ENCODE results near the gene AGO3.

DNA sequence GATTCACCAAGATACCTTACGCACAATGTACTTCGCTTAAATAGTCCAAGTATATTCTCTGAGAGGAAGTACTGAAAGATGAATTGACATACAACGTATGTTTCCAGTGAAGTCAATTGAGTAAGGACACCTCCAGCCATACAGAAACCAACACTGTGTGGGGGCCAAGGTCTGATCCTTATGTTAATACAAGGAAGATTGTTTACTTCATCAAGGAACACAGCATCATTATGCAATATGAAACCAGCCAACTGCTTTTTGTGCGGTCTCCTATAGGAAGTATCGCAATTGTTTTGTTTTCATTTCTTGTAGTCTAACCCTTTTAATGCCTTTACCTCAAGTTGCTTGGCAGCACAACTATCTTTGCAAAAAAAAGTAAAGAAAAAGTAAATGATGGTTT, 124.8 kb downstream of the AGO3 start:
- no peak for TF ChIP-seq JUND (IDR thresholded peaks at IDR 0.05)
- no peak for TF ChIP-seq NR2F2 (IDR thresholded peaks at IDR 0.05)
- TF ChIP-seq, protein P1, sequence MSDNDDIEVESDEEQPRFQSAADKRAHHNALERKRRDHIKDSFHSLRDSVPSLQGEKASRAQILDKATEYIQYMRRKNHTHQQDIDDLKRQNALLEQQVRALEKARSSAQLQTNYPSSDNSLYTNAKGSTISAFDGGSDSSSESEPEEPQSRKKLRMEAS (IDR thresholded peaks at IDR 0.05) = no peak
- no peak for TF ChIP-seq TAF1 (conservative IDR thresholded peaks at IDR 0.05)
- TF ChIP-seq, protein P2, sequence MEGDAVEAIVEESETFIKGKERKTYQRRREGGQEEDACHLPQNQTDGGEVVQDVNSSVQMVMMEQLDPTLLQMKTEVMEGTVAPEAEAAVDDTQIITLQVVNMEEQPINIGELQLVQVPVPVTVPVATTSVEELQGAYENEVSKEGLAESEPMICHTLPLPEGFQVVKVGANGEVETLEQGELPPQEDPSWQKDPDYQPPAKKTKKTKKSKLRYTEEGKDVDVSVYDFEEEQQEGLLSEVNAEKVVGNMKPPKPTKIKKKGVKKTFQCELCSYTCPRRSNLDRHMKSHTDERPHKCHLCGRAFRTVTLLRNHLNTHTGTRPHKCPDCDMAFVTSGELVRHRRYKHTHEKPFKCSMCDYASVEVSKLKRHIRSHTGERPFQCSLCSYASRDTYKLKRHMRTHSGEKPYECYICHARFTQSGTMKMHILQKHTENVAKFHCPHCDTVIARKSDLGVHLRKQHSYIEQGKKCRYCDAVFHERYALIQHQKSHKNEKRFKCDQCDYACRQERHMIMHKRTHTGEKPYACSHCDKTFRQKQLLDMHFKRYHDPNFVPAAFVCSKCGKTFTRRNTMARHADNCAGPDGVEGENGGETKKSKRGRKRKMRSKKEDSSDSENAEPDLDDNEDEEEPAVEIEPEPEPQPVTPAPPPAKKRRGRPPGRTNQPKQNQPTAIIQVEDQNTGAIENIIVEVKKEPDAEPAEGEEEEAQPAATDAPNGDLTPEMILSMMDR (IDR thresholded peaks at IDR 0.05; ENCODE audit: low read depth, low read length, missing input control) = no peak
- TF ChIP-seq FOXA1 (IDR thresholded peaks at IDR 0.05) = no peak
- TF ChIP-seq, protein P3, sequence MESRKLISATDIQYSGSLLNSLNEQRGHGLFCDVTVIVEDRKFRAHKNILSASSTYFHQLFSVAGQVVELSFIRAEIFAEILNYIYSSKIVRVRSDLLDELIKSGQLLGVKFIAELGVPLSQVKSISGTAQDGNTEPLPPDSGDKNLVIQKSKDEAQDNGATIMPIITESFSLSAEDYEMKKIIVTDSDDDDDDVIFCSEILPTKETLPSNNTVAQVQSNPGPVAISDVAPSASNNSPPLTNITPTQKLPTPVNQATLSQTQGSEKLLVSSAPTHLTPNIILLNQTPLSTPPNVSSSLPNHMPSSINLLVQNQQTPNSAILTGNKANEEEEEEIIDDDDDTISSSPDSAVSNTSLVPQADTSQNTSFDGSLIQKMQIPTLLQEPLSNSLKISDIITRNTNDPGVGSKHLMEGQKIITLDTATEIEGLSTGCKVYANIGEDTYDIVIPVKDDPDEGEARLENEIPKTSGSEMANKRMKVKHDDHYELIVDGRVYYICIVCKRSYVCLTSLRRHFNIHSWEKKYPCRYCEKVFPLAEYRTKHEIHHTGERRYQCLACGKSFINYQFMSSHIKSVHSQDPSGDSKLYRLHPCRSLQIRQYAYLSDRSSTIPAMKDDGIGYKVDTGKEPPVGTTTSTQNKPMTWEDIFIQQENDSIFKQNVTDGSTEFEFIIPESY (IDR thresholded peaks at IDR 0.05) = no peak
- no peak for TF ChIP-seq YY1 (IDR thresholded peaks at IDR 0.05)
- TF ChIP-seq, protein P4, sequence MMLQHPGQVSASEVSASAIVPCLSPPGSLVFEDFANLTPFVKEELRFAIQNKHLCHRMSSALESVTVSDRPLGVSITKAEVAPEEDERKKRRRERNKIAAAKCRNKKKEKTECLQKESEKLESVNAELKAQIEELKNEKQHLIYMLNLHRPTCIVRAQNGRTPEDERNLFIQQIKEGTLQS (IDR thresholded peaks at IDR 0.05) = no peak

All from liver (tissue), 3 donors.